Effector memory CD4-positive, alpha-beta T cell (primary cell): ENCODE data around the gene MTA2.

Experiments used
- DNase-seq, 3 donors: peaks; one replicate each; pipeline ENCODE4 v3.0.0-alpha.2; 2020
- H3K27ac ChIP-seq: 2 replicates; pipeline ENCODE4 v1.7.0; 2013; ENCODE audit warnings: mild to moderate bottlenecking, low read length, moderate library complexity; ENCODE audit not compliant: insufficient read depth, poor library complexity, severe bottlenecking
- H3K27me3 ChIP-seq: replicated peaks from 2 replicates; pipeline ENCODE4 v1.7.0; 2013; ENCODE audit warnings: mild to moderate bottlenecking, low read length; ENCODE audit not compliant: insufficient read depth, control insufficient read depth, poor library complexity, severe bottlenecking
- H3K36me3 ChIP-seq: 2 replicates; pipeline ENCODE4 v1.7.0; 2013; ENCODE audit warnings: mild to moderate bottlenecking, low read length, moderate library complexity; ENCODE audit not compliant: control insufficient read depth, insufficient read depth
- H3K4me1 ChIP-seq: 2 replicates; pipeline ENCODE4 v1.7.0; 2013; ENCODE audit warnings: low read length, mild to moderate bottlenecking; ENCODE audit not compliant: control insufficient read depth, insufficient read depth, poor library complexity, severe bottlenecking
- H3K4me3 ChIP-seq: 2 replicates; pipeline ENCODE4 v1.7.0; 2013; ENCODE audit warnings: low read length, low read depth, mild to moderate bottlenecking; ENCODE audit not compliant: insufficient read depth, poor library complexity, severe bottlenecking
- H3K9me3 ChIP-seq: 2 replicates; pipeline ENCODE4 v1.7.0; 2013; ENCODE audit warnings: mild to moderate bottlenecking, low read length, moderate library complexity; ENCODE audit not compliant: control insufficient read depth

The MTA2 gene

DNA sequence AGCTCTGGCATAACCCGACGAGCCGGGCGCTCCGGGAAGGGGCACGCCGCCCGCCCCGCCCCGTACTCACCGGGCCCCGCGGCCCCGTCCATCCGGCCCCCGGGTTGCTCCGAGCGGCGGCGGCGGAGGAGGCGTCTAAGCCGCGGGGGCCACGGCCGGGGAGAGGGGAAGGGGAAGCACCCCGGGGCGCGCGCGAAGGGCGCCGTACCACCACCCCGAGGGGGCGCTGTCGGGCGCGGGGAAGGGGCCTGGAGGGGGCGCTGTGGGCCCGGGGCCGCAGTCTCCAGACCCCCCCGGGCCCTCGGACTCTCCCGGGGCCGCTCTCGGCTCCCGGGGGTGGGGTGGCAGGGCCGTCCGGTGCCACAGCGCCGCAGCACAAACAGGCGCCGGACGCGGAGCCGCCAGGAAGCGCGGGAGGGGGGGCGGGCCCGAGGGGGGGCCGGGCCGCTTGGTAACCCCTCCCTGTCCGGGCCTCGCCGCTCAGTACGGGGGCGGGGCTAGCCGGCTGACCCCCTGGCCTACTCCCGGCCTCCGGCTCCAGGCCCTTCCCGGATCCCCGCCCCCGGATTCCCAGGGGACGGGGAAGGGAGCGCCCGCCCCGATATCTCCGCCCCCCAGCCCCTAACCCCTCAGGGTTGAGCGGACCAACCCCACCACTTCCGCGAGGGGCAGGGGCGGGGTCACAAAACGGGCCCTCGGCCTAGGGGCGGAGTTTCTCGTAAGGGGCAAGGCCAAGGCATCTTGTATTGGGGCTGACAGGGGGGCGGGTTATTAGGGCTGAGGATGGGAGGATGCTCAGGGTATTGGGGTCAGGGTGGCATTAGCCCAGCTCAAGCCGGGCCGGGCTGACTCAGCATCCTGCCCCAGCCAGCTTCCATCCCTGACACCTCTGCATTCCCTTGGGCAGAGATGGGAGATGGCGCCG is 11.0 kb upstream of the MTA2 start, which contains the start of the genes EML3 and ROM1:
EML3 (minus strand) TSS at position 410 of the 925 bp plus-strand sequence; CDS start at position 92, 318 bp downstream.
ROM1 (plus strand) TSS at position 892 of the 925 bp plus-strand sequence; CDS start at position 917, 25 bp downstream.
- Histone ChIP-seq H3K4me1 (peaks cover 17% of the 10 kb centered on the region), H3K4me3 (peak within 1 kb of the TSS; percentile 79), H3K36me3 (peaks cover 39% of the 10 kb centered on the region), H3K27me3 (no peaks in the 10 kb centered on the region), H3K9me3 (no peaks in the 10 kb centered on the region), H3K27ac (peak within 1 kb of the TSS; percentile 93)
- DNase-seq = peak; percentile 74 to 82 (median 80)

DNA sequence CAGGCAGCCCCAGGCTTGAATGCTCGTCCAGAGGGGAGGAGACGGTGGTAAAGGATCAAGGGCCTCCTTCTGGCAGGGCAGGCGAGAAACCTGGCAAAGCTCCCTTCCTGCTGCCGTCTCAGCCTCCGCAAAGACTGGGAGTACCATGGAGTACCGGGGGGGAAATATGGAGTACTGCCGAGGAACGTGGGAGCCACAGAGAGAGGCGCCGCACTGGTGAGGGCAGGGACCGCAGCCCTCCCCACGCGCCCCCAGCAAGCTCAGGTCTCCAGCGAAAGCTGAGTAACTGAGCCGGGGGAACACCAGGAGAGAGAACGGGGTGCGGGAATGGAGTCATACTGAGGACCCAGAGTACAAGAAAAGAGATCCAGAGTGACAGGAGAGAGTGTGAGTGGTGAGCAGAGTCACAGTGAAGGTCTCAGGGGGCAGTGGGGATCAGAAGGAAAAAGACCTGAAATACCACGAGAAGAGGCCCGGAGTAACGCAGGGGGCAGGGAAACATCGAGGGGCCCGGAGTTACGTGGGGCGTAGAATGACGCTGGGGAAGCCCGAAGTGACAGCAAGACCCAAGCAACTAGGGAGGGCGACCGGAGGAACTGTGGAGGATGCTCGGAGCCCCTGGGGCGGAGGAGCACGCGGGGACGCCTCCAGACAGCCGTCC is 10.2 kb upstream of the MTA2 start:
- Histone ChIP-seq H3K4me3 (peak overlapping the region; percentile 79), H3K4me1 (peaks cover 17% of the 10 kb centered on the region), H3K27ac (peak overlapping the region; percentile 93), H3K9me3 (no peaks in the 10 kb centered on the region), H3K36me3 (peaks cover 37% of the 10 kb centered on the region), H3K27me3 (no peaks in the 10 kb centered on the region)
- DNase-seq = peak in 1 of 3 donors; percentile 12

DNA sequence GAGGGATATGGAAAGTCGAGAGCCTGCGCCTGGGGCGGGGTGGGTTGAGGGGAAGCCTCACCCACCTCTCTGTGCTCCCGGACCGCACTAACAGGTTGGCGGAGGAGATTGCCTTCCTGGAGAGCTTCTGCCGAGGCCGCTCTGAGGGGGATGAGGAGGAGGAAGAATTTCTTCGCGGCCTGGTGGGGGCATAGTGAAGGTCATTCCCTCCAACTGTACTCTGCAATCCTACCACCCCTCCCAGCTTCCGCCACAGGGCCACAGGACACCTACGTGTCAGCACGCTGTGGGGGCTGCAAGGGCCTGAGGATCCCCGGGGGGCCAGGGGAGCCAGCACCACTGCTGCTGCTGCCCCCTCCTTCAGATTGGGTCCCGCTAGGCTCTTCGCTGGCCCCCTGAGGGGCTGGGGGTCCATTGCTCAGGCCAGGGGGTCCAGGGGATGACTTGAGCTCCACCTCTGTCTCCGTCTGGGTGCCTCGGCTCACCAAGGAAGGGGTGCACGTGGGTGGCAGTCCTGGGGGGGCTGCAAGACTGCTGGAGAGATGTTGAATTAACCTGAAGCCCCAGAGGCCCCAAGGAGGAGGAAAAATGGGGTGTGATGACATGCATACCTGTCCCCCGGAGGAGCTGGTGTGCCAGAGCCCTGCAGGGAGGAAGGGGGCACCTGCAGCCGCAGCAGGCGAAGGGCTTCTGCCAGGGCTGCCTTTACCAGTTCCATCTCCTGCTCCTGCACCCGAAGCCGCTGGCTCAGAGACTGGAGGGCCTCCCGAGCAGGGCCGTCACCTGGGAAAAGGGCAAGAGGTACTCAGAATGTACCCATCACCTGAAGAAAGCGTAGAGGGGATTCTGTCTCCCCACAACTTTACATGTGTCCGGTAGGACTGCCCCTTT is 9.4 kb upstream of the MTA2 start:
- Histone ChIP-seq H3K4me1 (peaks cover 17% of the 10 kb centered on the region), H3K9me3 (no peaks in the 10 kb centered on the region), H3K27ac (peak overlapping the region; percentile 93), H3K4me3 (peak overlapping the region; percentile 79), H3K36me3 (peaks cover 33% of the 10 kb centered on the region), H3K27me3 (no peaks in the 10 kb centered on the region)
- no peak for DNase-seq

DNA sequence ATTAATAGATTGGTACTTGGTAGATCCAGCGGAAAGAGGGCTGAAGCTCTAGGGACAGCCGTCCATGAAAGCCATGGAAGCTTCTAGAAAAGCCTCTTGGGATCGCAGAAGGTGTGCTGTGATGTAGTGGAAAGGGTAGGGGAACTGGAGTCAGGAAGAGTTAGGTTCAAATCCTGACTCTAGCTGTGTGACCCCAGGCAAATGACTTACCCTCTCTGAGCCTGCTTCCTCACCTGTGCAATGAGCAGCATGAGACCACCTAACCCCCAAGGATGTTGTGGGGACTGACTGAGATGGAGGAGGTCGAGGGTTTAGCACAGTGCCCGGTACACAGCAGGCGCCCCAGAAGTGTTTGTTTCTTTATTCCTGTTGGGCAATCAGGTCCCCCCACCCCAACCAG is 8.7 kb upstream of the MTA2 start:
- Histone ChIP-seq H3K27me3 (no peaks in the 10 kb centered on the region), H3K36me3 (peaks cover 32% of the 10 kb centered on the region), H3K9me3 (no peaks in the 10 kb centered on the region), H3K4me3 (no peak overlapping the region), H3K27ac (no peak overlapping the region), H3K4me1 (peaks cover 17% of the 10 kb centered on the region)
- no peak for DNase-seq

DNA sequence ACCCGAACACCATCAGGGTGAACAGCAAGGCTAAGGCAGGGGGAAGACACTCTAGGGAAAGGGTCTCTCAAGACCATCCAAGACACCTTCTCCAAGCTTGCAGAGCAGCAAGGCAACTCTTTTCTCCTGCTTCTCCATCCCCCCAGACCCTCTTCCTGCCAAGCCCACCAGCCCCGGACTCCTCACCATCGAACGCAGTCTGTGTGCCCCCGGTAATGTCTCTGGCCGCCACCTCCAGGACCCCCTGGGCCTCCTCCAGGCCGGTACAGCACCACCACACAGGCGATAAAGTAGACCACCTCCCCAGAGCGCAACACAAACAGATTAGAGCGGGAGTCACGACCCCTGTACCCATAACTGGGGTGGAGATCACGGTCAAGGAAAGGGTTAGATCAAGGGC is 7.1 kb upstream of the MTA2 start:
- H3K4me1 ChIP-seq = peaks cover 17% of the 10 kb centered on the region
- no peak for DNase-seq
- no peaks in the 10 kb centered on the region for H3K9me3 ChIP-seq
- no peak overlapping the region for H3K27ac ChIP-seq
- no peak overlapping the region for H3K4me3 ChIP-seq
- no peaks in the 10 kb centered on the region for H3K27me3 ChIP-seq
- H3K36me3 ChIP-seq = peaks cover 36% of the 10 kb centered on the region

DNA sequence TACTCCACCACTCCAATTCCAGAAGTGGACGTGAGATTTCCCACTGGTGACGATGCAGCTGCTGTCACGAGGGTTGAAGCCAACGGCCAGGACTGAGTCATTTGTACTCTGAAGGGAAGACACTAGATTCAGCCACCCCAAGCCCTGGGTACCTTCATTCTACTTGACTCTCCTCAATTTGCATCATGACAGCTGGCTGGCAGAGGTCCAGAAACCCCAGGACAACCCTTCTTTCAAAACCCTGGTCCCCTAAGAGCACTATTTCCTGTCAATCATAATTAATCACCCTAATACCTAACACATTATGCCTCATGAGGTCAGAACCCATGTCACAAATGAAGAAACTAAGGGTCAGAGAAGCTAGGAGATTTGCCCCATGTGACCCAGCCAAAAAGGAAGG is 6.0 kb upstream of the MTA2 start:
- H3K36me3 ChIP-seq = peaks cover 36% of the 10 kb centered on the region
- no peak for DNase-seq
- H3K27ac ChIP-seq = no peak overlapping the region
- H3K27me3 ChIP-seq = no peaks in the 10 kb centered on the region
- H3K4me3 ChIP-seq = no peak overlapping the region
- no peaks in the 10 kb centered on the region for H3K9me3 ChIP-seq
- H3K4me1 ChIP-seq = peaks cover 13% of the 10 kb centered on the region

DNA sequence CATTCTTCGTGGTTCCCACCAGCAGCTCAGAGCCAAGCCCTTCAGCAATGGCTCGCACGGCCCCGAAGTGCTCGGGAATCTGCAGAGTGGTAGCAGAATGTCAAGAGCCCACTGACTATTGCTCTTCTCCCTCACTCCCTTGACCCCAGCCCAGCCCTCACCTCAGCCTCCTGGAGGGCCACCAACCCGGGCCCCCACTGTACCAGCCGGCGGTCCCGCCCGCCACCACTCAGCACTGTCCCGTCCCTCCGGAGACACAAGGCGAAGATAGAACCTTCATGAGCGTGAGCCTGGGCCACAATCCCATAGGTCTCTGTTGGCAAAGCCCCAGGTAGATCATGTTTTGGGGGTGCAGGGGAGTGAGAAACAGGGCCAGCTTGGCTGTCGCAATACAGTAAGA is 4.2 kb upstream of the MTA2 start:
- Histone ChIP-seq H3K9me3 (no peaks in the 10 kb centered on the region), H3K27ac (no peak overlapping the region), H3K4me1 (peaks cover 12% of the 10 kb centered on the region), H3K4me3 (no peak overlapping the region), H3K36me3 (peaks cover 36% of the 10 kb centered on the region), H3K27me3 (no peaks in the 10 kb centered on the region)
- DNase-seq = no peak

DNA sequence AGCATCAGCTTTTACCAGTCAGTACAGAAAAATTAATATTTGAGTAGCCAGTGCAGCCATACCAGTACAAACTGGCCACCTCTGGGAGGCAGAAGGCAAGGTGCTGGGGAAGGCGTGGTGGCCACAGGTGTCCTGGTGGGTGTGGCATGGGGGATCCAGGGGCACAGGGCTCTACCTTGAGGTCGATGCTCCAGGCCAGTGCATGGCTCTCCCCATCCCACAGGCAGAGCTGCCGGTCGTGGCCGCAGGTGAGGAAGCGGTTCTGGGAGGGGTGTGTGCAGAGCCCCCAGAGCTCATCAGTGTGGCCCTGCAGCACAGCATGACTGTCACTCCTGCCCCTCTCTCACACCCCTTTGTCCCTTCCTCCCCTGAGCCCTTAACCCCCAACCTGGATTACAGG is 3.8 kb upstream of the MTA2 start:
- Histone ChIP-seq H3K36me3 (peaks cover 33% of the 10 kb centered on the region), H3K4me1 (peaks cover 11% of the 10 kb centered on the region), H3K4me3 (no peak overlapping the region), H3K27me3 (no peaks in the 10 kb centered on the region), H3K27ac (no peak overlapping the region), H3K9me3 (no peaks in the 10 kb centered on the region)
- no peak for DNase-seq

DNA sequence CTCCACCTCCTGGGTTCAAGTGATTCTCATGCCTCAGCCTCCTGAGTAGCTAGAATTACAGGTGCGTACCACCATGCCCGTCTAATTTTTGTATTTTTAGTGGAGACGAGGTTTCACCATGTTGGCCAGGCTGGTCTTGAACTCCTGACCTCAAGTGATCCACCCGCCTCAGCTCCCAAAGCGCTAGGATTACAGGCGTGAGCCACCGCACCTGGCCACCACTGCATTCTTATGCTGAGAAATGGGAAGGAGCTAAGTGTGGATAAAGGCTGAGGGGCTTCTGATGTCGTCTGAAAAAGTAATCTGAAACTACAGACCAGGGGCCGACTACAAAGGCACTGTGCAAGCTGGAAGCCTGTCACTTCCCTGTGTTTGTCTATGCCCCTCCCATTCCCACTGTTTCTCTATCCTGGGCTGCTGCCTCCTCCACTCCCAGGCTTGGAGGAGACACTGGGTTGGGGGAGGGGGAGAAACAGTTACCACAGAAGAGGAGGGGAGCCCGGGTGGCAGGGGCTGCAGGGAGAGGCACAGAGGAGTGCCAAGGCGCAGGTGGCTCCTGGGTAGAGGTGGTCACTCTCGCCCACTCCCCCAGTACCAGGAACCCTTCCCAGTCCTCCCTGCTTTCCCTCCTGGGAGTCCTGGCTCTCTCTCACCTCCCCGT is 2.9 kb upstream of the MTA2 start:
- no peak for DNase-seq
- Histone ChIP-seq H3K9me3 (no peaks in the 10 kb centered on the region), H3K36me3 (peaks cover 27% of the 10 kb centered on the region), H3K27me3 (no peaks in the 10 kb centered on the region), H3K4me3 (no peak overlapping the region), H3K27ac (no peak overlapping the region), H3K4me1 (peaks cover 16% of the 10 kb centered on the region)
